K562 (cell line): ENCODE results near the gene VAT1L.

Experiments
- EHMT2 ChIP-seq: fragments of 450-650 bp; IDR thresholded peaks from 2 replicates; pipeline ENCODE4 v1.6.1; 2018; ENCODE audit warnings: antibody characterized with exemption
- EP300 ChIP-seq: IDR thresholded peaks from 2 replicates; pipeline ENCODE4 v1.6.1; 2012; ENCODE audit warnings: low read length, improper control_type of control experiment
- GATAD2A ChIP-seq: fragments of 450-650 bp; IDR thresholded peaks from 2 replicates; pipeline ENCODE4 v1.6.1; 2017
- HDAC2 ChIP-seq: fragments of 450-650 bp; IDR thresholded peaks from 2 replicates; pipeline ENCODE4 v1.6.1; 2016; ENCODE audit warnings: mild to moderate bottlenecking
- JUND ChIP-seq, 2 experiments: IDR thresholded peaks; 2 replicates in 1 of 2; 3 replicates in 1 of 2; pipeline ENCODE4 v1.6.1; 2011; ENCODE audit warnings: borderline replicate concordance in 2 of 2, low read depth in 2 of 2, low read length in 2 of 2, improper control_type of control experiment in 1 of 2, missing biosample characterization in 1 of 2, missing genetic modification characterization in 1 of 2, missing genetic modification reagents in 1 of 2
- ZNF311 ChIP-seq: fragments of 250-450 bp; sonication (Bioruptor Pico); IDR thresholded peaks from 2 replicates; pipeline ENCODE4 v1.4.0; 2020; ENCODE audit warnings: mild to moderate bottlenecking, moderate library complexity
- TF ChIP-seq, protein P1 (sequence below): sonication (generic); formaldehyde crosslinking; IDR thresholded peaks from 2 replicates; pipeline ENCODE4 v1.4.0; 2020; ENCODE audit warnings: mild to moderate bottlenecking, missing genetic modification reagents

GRCh38 chr16:77869997-77870813, 81.8 kb downstream of the VAT1L start:
- no peak for TF ChIP-seq GATAD2A
- no peak for TF ChIP-seq EP300
- no peak for TF ChIP-seq HDAC2
- TF ChIP-seq, protein P1, sequence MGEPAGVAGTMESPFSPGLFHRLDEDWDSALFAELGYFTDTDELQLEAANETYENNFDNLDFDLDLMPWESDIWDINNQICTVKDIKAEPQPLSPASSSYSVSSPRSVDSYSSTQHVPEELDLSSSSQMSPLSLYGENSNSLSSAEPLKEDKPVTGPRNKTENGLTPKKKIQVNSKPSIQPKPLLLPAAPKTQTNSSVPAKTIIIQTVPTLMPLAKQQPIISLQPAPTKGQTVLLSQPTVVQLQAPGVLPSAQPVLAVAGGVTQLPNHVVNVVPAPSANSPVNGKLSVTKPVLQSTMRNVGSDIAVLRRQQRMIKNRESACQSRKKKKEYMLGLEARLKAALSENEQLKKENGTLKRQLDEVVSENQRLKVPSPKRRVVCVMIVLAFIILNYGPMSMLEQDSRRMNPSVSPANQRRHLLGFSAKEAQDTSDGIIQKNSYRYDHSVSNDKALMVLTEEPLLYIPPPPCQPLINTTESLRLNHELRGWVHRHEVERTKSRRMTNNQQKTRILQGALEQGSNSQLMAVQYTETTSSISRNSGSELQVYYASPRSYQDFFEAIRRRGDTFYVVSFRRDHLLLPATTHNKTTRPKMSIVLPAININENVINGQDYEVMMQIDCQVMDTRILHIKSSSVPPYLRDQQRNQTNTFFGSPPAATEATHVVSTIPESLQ (CRISPR knock-in tag) = no peak
- TF ChIP-seq ZNF311 (CRISPR knock-in tag) = no peak
- TF ChIP-seq EHMT2 = no peak
- no peak for TF ChIP-seq JUND (IDR thresholded peaks at IDR 0.05; ENCODE audit: borderline replicate concordance, low read depth, low read length)
- no peak for TF ChIP-seq JUND (tag; IDR thresholded peaks at IDR 0.05; ENCODE audit: borderline replicate concordance, low read depth, low read length)
